ENCODE measurements around the gene TMEM198.

Gene TMEM198

DNA sequence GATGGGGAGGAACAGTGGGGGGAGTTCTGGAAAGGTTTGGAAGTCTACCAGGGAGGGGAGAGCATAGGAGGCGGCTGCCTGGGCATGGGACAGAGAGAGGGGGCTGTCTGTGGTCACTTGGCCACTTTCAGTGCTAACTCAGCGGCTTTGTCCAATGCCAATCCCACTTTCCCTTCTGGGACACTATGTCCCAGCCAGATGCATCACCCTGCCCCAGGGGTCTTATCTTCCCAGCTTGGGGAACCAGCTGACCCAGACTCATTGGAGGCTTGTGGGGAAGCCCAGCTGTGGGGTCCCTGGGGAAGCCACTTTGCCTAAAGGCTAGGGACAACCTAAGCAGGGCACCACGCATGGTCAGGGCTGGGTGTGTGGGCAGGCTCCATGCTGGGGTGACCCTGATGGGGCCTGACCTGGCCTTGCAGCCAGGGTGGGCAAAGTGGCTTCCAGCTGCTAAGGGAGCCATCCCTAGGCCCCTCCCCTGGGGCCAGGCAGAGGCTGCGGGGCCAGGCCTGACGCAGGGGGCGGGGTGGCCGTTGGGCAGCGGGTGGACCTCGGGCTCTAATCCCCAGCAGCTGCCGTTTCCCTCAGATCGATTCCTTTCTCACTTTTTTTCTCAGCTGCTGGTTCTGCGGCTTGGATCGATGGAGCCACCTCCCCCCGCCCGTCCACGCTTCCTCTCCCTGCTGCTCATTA is 31.2 kb upstream of the TMEM198 start:
- TF ChIP-seq LEF1 (IDR thresholded peaks at IDR 0.05; ENCODE audit: borderline replicate concordance) (no peak), ARNT (IDR thresholded peaks at IDR 0.05) (no peak), FOXA1 (IDR thresholded peaks at IDR 0.05) (no peak), TARDBP (IDR thresholded peaks at IDR 0.05) (no peak), ELF4 (IDR thresholded peaks at IDR 0.05) (no peak), BHLHE40 (IDR thresholded peaks at IDR 0.05; ENCODE audit: borderline replicate concordance) (no peak), ZNF384 (IDR thresholded peaks at IDR 0.05) (no peak), NFRKB (IDR thresholded peaks at IDR 0.05) (no peak), FOXK2 (IDR thresholded peaks at IDR 0.05) (no peak), SUZ12 (IDR thresholded peaks at IDR 0.05) (no peak), HDGF (IDR thresholded peaks at IDR 0.05; ENCODE audit: borderline replicate concordance) (no peak)
- POLR2A ChIA-PET: interaction anchor here (1.3 kb wide), 1 partner anchor 14 kb away, joined by 3 read pairs; the partner anchor contains the start of gene GMPPA
- DNase-seq (ENCODE audit: extremely low spot score): no peak
- CTCF ChIA-PET: interaction anchor here (1.0 to 1.3 kb wide), 3 partner anchors 15 to 36 kb away, joined by 3 to 4 read pairs (median 3); no protein-coding TSS in a partner anchor

- DNase-seq (ENCODE audit: extremely low spot score): no peak
- TF ChIP-seq NFRKB (IDR thresholded peaks at IDR 0.05) (no peak), SUZ12 (IDR thresholded peaks at IDR 0.05) (no peak), FOXM1 (IDR thresholded peaks at IDR 0.05; ENCODE audit: borderline replicate concordance) (no peak), LEF1 (IDR thresholded peaks at IDR 0.05; ENCODE audit: borderline replicate concordance) (no peak), TARDBP (IDR thresholded peaks at IDR 0.05) (no peak), ELF4 (IDR thresholded peaks at IDR 0.05) (no peak), CTBP1 (IDR thresholded peaks at IDR 0.05; ENCODE audit: borderline replicate concordance) (no peak), SP1 (IDR thresholded peaks at IDR 0.05) (no peak)
- TF ChIP-seq, protein P1, sequence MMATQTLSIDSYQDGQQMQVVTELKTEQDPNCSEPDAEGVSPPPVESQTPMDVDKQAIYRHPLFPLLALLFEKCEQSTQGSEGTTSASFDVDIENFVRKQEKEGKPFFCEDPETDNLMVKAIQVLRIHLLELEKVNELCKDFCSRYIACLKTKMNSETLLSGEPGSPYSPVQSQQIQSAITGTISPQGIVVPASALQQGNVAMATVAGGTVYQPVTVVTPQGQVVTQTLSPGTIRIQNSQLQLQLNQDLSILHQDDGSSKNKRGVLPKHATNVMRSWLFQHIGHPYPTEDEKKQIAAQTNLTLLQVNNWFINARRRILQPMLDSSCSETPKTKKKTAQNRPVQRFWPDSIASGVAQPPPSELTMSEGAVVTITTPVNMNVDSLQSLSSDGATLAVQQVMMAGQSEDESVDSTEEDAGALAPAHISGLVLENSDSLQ (IDR thresholded peaks at IDR 0.05): no peak
- CTCF ChIA-PET: interaction anchor here (0.8 to 1.2 kb wide), 5 partner anchors 9 to 27 kb away, joined by 3 to 4 read pairs (median 3); no protein-coding TSS in a partner anchor
- POLR2A ChIA-PET: interaction anchor here (1.0 to 1.3 kb wide), 2 partner anchors 12 to 16 kb away, joined by 3 read pairs; partner anchors contain the start of gene GMPPA
Measured at GRCh38 chr2:219513787-219514186, 30.0 kb upstream of the TMEM198 start.

DNA sequence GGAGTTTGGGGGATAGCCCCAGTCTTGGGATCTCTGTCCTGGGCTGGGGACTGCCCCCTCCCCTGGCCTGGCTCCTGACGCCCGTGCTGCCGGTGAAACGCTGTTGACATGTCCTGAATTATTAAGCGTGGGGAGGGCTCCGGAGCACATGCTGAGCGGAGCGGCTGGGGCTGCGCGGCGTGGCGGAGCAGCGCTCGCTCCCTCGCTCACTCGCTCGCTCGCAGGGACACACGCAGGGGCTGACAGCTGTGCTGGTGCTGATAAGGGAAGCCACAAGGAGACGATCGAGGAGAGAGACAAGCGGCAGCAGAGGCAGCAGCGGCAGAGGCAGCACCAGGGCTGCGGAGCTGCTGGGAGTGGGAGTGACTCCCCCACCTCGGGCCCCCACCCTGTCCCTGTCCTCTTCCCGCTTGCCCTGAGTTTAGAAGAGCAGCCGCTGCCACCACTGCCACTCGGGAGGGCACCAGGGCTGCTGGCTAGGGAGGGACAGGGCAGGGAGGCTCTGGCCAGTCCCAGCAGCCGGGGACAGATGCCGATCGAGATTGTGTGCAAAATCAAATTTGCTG is 29.5 kb upstream of the TMEM198 start, which contains the start of gene ASIC4:
TSS of gene ASIC4 (plus strand) at position 287 of the 566 bp plus-strand sequence. CDS start at position 530, 243 bp downstream.
- ChIA-PET CTCF (interaction anchor here (0.8 to 1.2 kb wide), 5 partner anchors 8 to 27 kb away, joined by 3 to 4 read pairs (median 3); no protein-coding TSS in a partner anchor), POLR2A (interaction anchor here (1.0 to 1.3 kb wide), 2 partner anchors 12 to 14 kb away, joined by 3 to 4 read pairs; no protein-coding TSS in a partner anchor)
- no peak for TF ChIP-seq ELF4 (IDR thresholded peaks at IDR 0.05)
- TF ChIP-seq, protein P1 (IDR thresholded peaks at IDR 0.05): 0 out of 2 replicates have a peak, but pooled peaks have one; percentile 21
- DNase-seq (ENCODE audit: extremely low spot score): no peak

- POLR2A ChIA-PET: interaction anchor here (1.3 to 1.4 kb wide), 2 partner anchors 8 to 14 kb away, joined by 3 to 4 read pairs; no protein-coding TSS in a partner anchor
- TF ChIP-seq ZNF384 (IDR thresholded peaks at IDR 0.05): no peak
- no peak for TF ChIP-seq BHLHE40 (IDR thresholded peaks at IDR 0.05; ENCODE audit: borderline replicate concordance)
- TF ChIP-seq FOXM1 (IDR thresholded peaks at IDR 0.05; ENCODE audit: borderline replicate concordance): no peak
- TF ChIP-seq TARDBP (IDR thresholded peaks at IDR 0.05): no peak
- TF ChIP-seq, protein P1 (IDR thresholded peaks at IDR 0.05): no peak
- no peak for TF ChIP-seq LEF1 (IDR thresholded peaks at IDR 0.05; ENCODE audit: borderline replicate concordance)
- no peak for TF ChIP-seq SP1 (IDR thresholded peaks at IDR 0.05)
- TF ChIP-seq FOXK2 (IDR thresholded peaks at IDR 0.05): no peak
- TF ChIP-seq L3MBTL2 (conservative IDR thresholded peaks at IDR 0.05): no peak
- no peak for TF ChIP-seq FOXA1 (IDR thresholded peaks at IDR 0.05)
- TF ChIP-seq ELF4 (IDR thresholded peaks at IDR 0.05): no peak
- TF ChIP-seq ARNT (IDR thresholded peaks at IDR 0.05): no peak
- no peak for TF ChIP-seq HDGF (IDR thresholded peaks at IDR 0.05; ENCODE audit: borderline replicate concordance)
- TF ChIP-seq SUZ12 (IDR thresholded peaks at IDR 0.05): no peak
- no peak for TF ChIP-seq NFRKB (IDR thresholded peaks at IDR 0.05)
- TF ChIP-seq CTBP1 (IDR thresholded peaks at IDR 0.05; ENCODE audit: borderline replicate concordance): no peak
- CTCF ChIA-PET: interaction anchor here (1.1 to 1.2 kb wide), 2 partner anchors 15 to 19 kb away, joined by 3 read pairs; no protein-coding TSS in a partner anchor
- no peak for DNase-seq (ENCODE audit: extremely low spot score)
Measured at GRCh38 chr2:219514836-219515235, 29.0 kb upstream of the TMEM198 start.

DNA sequence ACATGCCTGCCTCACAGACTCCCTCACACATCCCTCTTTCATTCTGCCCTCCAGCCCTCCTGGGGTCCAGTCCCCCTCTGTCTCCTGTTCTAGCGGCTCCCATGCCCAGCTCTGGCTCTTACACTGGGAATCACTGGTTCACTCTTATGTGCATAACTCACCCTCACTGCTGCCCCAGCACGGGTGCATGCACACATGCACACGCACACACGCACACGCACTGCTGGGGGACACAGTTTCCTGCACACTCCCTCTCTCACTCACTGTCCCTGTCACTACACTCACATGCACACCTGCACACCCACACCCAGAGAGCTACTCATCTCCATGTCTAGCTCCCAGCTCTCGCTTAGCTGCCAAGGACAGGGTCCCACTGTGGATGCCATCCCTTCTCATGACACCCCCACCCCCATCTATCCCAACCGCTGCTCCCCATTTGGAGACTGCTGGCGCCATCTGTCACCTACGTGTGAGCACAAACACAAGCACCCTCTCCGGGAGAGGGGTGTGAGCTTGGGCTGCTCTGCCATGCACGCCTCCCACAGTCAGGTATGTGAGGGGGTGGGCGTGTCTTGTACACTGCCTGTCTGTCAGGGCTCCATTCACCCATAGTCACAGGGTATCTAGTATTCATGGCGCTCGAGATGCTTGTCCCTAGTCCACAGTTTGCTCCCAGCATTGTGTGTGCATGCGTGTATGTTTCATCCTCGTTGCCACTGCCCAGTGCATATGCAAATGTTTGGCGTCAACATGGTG is 27.8 kb upstream of the TMEM198 start:
- TF ChIP-seq ARNT (IDR thresholded peaks at IDR 0.05) (no peak), NFRKB (IDR thresholded peaks at IDR 0.05) (no peak), LEF1 (IDR thresholded peaks at IDR 0.05; ENCODE audit: borderline replicate concordance) (no peak), SUZ12 (IDR thresholded peaks at IDR 0.05) (no peak), FOXM1 (IDR thresholded peaks at IDR 0.05; ENCODE audit: borderline replicate concordance) (no peak)
- TF ChIP-seq, protein P1 (IDR thresholded peaks at IDR 0.05): peak; percentile 23; the same call in 1 of the 2 replicates
- CTCF ChIA-PET: interaction anchor here (1.1 to 1.2 kb wide), 3 partner anchors 14 to 21 kb away, joined by 3 read pairs; a partner anchor contains a TSS
- POLR2A ChIA-PET: interaction anchor here (1.3 to 1.4 kb wide), 2 partner anchors 9 to 15 kb away, joined by 3 to 4 read pairs; no protein-coding TSS in a partner anchor
- DNase-seq (ENCODE audit: extremely low spot score): no peak

Data from HEK293T (cell line).